ENCODE results near the gene PLIN5. TPM values are rescaled to one million over a fixed set of nuclear protein-coding genes. Genes with fewer than 3 reads are reported as not detected.

PLIN5 gene
- total RNA-seq, 1 donor from 2014 or later, result not detected

- H3K27me3 ChIP-seq (ENCODE audit: control insufficient read depth, insufficient read depth, low read length), result peaks cover 3% of the 10 kb centered on the region
- no peaks in the 10 kb centered on the region for H3K36me3 ChIP-seq (ENCODE audit: control insufficient read depth, insufficient read depth, low read length)
- H3K4me3 ChIP-seq (ENCODE audit: low read depth, low read length), result no peak overlapping the region
- DNase-seq (ENCODE audit: low read depth), result no peak
- TF ChIP-seq CTCF (IDR thresholded peaks at IDR 0.05; ENCODE audit: insufficient read depth, low read length, poor library complexity, severe bottlenecking), result no peak
Measured at GRCh38 chr19:4511300-4512054, 23.5 kb downstream of the PLIN5 start.

GRCh38 chr19:4510435-4511255 lies 24.4 kb downstream of the PLIN5 start:
- Histone ChIP-seq H3K27me3 (ENCODE audit: control insufficient read depth, insufficient read depth, low read length) (no peaks in the 10 kb centered on the region), H3K36me3 (ENCODE audit: control insufficient read depth, insufficient read depth, low read length) (no peaks in the 10 kb centered on the region), H3K4me3 (ENCODE audit: low read depth, low read length) (no peak overlapping the region)
- no peak for DNase-seq (ENCODE audit: low read depth)
- TF ChIP-seq CTCF (IDR thresholded peaks at IDR 0.05; ENCODE audit: insufficient read depth, low read length, poor library complexity, severe bottlenecking), result no peak

- Histone ChIP-seq H3K36me3 (ENCODE audit: control insufficient read depth, insufficient read depth, low read length) (peaks cover 1% of the 10 kb centered on the region), H3K4me3 (ENCODE audit: low read depth, low read length) (no peak overlapping the region), H3K27me3 (ENCODE audit: control insufficient read depth, insufficient read depth, low read length) (no peaks in the 10 kb centered on the region)
- no peak for TF ChIP-seq CTCF (IDR thresholded peaks at IDR 0.05; ENCODE audit: insufficient read depth, low read length, poor library complexity, severe bottlenecking)
- DNase-seq (ENCODE audit: low read depth), result no peak
Measured at GRCh38 chr19:4508698-4509097, 26.3 kb downstream of the PLIN5 start.

- Histone ChIP-seq H3K27me3 (ENCODE audit: control insufficient read depth, insufficient read depth, low read length) (no peaks in the 10 kb centered on the region), H3K36me3 (ENCODE audit: control insufficient read depth, insufficient read depth, low read length) (peaks cover 1% of the 10 kb centered on the region), H3K4me3 (ENCODE audit: low read depth, low read length) (no peak overlapping the region)
- TF ChIP-seq CTCF (IDR thresholded peaks at IDR 0.05; ENCODE audit: insufficient read depth, low read length, poor library complexity, severe bottlenecking), result no peak
- no peak for DNase-seq (ENCODE audit: low read depth)
Measured at GRCh38 chr19:4507804-4508203, 27.2 kb downstream of the PLIN5 start.

- no peak for TF ChIP-seq CTCF (IDR thresholded peaks at IDR 0.05; ENCODE audit: insufficient read depth, low read length, poor library complexity, severe bottlenecking)
- DNase-seq (ENCODE audit: low read depth), result no peak
- H3K36me3 ChIP-seq (ENCODE audit: control insufficient read depth, insufficient read depth, low read length), result peaks cover 1% of the 10 kb centered on the region
- no peaks in the 10 kb centered on the region for H3K27me3 ChIP-seq (ENCODE audit: control insufficient read depth, insufficient read depth, low read length)
- H3K4me3 ChIP-seq (ENCODE audit: low read depth, low read length), result no peak overlapping the region
Measured at GRCh38 chr19:4507150-4507452, 27.9 kb downstream of the PLIN5 start.
